Lower lobe of right lung (tissue), 2 donors: ENCODE results near the gene PNPLA1. TPM values are rescaled to one million over a fixed set of nuclear protein-coding genes. Genes with fewer than 3 reads are reported as not detected.
A peak's percentile ranks its signal among the peaks of the same experiment; 100 is the strongest.

Experiments used
- ATAC-seq, 2 donors: fragments of 200-7000 bp; cut with Tn5 transposase; one replicate each; pipeline ENCODE4 v1.9.1; 2020 to 2022; ENCODE audit warnings: mild to moderate bottlenecking in 2 of 2, moderate library complexity in 2 of 2
- DNase-seq: peaks from one replicate; pipeline ENCODE4 v3.0.0-alpha.2; 2020
- H3K27ac ChIP-seq: fragments of 200-600 bp; one replicate; pipeline ENCODE4 v1.8.0; 2022
- H3K27me3 ChIP-seq: fragments of 200-600 bp; one replicate; pipeline ENCODE4 v1.8.0; 2022; ENCODE audit warnings: low read depth
- H3K36me3 ChIP-seq: fragments of 200-600 bp; one replicate; pipeline ENCODE4 v1.8.0; 2022; ENCODE audit warnings: mild to moderate bottlenecking
- H3K4me1 ChIP-seq: fragments of 200-600 bp; one replicate; pipeline ENCODE4 v1.8.0; 2022
- H3K4me3 ChIP-seq: fragments of 200-600 bp; one replicate; pipeline ENCODE4 v1.8.0; 2022; ENCODE audit warnings: mild to moderate bottlenecking
- H3K9me3 ChIP-seq: fragments of 200-600 bp; one replicate; pipeline ENCODE4 v1.8.0; 2022
- CTCF ChIP-seq: fragments of 200-600 bp; IDR thresholded peaks from one replicate; pipeline ENCODE4 v1.8.0; 2022; ENCODE audit warnings: antibody characterized with exemption, mild to moderate bottlenecking
- intact Hi-C: fragments of 100-400 bp; cut with DNase I; formaldehyde crosslinking; loops from one replicate; pipeline ENCODE4 v1.11.0; 2022
- total RNA-seq: library from RNA; stranded (reverse); fragmentation: NEBNext Ultra II Directional; extraction: Animal tissue kit (Norgen Biotek cat#: 25700); gene quantifications from one replicate; pipeline ENCODE4 v1.2.1, GENCODE V29; 2021
- donor health status: DM: no; HTN: yes; CAD: no; lungs with severe emphysema.

The PNPLA1 gene
- total RNA-seq, 1 donor from 2014 or later: 0.27 TPM

GRCh38 chr6:36242626-36243025 is 27.2 kb upstream of the PNPLA1 start:
- no peak overlapping the region for H3K4me3 ChIP-seq
- no peaks in the 10 kb centered on the region for H3K4me1 ChIP-seq
- no peak for DNase-seq
- H3K9me3 ChIP-seq: no peaks in the 10 kb centered on the region
- no peaks in the 10 kb centered on the region for H3K36me3 ChIP-seq
- TF ChIP-seq CTCF: no peak
- ATAC-seq: no peak
- no peak overlapping the region for H3K27ac ChIP-seq
- intact Hi-C loops: no loop called here
- H3K27me3 ChIP-seq: no peaks in the 10 kb centered on the region

DNA sequence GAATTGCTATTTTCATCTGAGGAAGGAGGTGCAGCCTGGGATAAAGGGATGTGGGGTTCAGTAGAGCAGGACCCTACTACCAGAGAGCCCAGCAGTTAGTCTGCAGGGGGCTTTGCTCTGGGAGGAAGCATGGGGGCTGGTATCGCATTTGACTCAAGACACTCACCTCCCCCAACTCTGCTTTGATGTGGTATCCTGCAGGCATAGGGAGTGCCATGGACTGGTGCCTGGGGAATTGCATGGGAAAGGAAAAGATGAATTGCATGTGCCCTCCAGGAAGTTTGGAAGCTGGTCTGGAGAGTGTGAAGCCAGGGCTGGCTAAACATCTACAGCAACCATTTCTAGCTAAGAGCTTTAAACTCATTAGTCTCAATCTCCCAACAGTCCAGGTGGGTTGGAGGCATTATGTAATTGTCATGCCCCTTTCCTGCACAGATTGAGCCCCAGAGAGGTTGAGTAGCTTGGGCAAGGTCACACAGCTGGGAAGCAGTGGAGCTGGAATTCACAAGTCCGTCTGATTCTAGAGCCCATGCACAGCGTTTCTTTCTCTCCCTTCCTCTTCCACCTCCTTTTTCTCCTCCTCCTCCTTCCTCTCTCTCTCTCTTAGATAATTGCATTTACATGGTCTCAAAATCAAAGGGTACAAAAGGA is 26.2 kb upstream of the PNPLA1 start:
- Histone ChIP-seq H3K4me3 (no peak overlapping the region), H3K27ac (no peak overlapping the region), H3K27me3 (no peaks in the 10 kb centered on the region), H3K4me1 (peaks cover 9% of the 10 kb centered on the region), H3K9me3 (no peaks in the 10 kb centered on the region), H3K36me3 (no peaks in the 10 kb centered on the region)
- TF ChIP-seq CTCF: no peak
- intact Hi-C loops: no loop called here
- DNase-seq (no peak), ATAC-seq (no peak)

DNA sequence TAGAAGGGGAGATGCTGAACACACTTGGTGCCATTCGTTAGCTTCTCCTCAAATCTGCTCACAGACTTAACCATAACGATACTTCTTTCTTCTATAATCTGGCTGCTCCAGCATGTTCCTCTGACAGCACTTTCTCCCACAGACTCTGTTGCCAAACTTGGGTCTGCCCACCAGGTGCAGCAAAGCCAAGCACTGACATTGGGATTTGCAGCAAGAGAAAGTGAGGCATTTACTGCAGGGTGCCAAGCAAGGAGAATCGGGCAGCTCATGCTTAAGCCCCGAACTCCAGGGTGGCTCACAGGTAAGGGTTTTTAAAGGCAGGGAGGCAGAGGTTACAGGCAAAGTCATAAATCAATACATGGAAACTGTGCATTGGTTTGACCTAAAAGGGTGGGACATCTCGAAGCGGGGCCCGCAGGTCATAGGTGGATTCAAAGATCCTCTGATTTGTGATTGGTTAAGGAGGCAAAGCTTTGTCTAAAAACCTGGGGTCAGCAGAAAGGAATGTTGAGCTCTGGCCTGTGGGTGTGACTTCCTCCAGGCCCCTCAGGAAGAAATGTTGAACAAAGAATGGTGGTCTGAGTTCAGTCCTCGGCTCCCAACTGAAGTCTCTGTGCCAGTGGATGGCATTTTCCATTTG is 25.1 kb upstream of the PNPLA1 start:
- Histone ChIP-seq H3K27ac (no peak overlapping the region), H3K4me1 (peaks cover 9% of the 10 kb centered on the region), H3K9me3 (no peaks in the 10 kb centered on the region), H3K36me3 (no peaks in the 10 kb centered on the region), H3K27me3 (no peaks in the 10 kb centered on the region), H3K4me3 (no peak overlapping the region)
- no peak for DNase-seq
- intact Hi-C loops: no loop called here
- no peak for TF ChIP-seq CTCF
- no peak for ATAC-seq

- H3K4me1 ChIP-seq: peaks cover 9% of the 10 kb centered on the region
- H3K27ac ChIP-seq: no peak overlapping the region
- intact Hi-C loops: no loop called here
- TF ChIP-seq CTCF: no peak
- H3K36me3 ChIP-seq: no peaks in the 10 kb centered on the region
- H3K4me3 ChIP-seq: no peak overlapping the region
- no peaks in the 10 kb centered on the region for H3K27me3 ChIP-seq
- DNase-seq: no peak
- H3K9me3 ChIP-seq: no peaks in the 10 kb centered on the region
- peak; percentile 7 to 18 for ATAC-seq
These were observed 24.2 kb upstream of the PNPLA1 start for GRCh38 chr6:36245572-36246061.

DNA sequence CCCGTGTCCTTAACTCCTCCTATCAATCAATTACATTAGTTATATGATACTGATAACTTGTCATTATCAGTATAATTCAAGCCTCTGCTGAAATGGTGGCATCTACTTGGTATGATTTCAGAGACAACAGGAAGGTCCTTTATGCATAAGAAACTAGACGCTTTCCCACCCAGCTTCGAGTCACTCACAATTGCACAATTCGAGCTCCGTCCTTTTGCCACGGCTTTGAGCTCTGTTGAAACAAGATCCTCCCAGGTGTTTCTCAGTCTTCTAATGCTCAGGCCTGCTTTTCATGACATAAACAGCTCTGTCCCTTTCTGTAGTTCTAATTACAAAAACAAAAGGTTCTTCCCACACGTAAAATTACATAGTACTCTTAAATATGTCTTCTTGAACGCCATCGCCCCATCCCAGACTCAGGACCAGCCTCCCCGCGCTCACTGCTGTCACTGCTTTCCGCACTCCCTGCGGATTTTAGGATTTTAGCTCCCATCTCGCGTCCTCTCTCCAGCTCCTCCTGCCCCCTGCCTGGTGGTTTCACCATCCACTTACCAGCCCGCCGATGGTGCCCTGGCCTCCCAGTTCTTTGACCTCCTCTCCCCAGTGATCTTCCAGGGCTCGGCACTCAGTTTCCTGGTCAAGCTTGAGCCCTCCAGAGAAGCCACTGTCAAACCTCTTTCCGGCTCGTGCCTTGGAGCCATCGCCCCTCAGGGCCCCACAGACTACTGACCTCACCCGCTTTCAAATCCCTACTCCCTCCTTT is 23.2 kb upstream of the PNPLA1 start:
- H3K36me3 ChIP-seq: no peaks in the 10 kb centered on the region
- TF ChIP-seq CTCF: no peak
- peaks cover 9% of the 10 kb centered on the region for H3K4me1 ChIP-seq
- no peak for DNase-seq
- H3K27ac ChIP-seq: peak overlapping the region; percentile 11
- no peaks in the 10 kb centered on the region for H3K27me3 ChIP-seq
- intact Hi-C loops: no loop called here
- H3K9me3 ChIP-seq: no peaks in the 10 kb centered on the region
- no peak overlapping the region for H3K4me3 ChIP-seq
- no peak for ATAC-seq
